ENCODE data around the gene GSTP1. TPM values are rescaled to one million over a fixed set of nuclear protein-coding genes. Genes with fewer than 3 reads are reported as not detected.

GSTP1 gene
- total RNA-seq, 4 donors from 2014 or later, result 469 to 810 (median 596) TPM

DNA sequence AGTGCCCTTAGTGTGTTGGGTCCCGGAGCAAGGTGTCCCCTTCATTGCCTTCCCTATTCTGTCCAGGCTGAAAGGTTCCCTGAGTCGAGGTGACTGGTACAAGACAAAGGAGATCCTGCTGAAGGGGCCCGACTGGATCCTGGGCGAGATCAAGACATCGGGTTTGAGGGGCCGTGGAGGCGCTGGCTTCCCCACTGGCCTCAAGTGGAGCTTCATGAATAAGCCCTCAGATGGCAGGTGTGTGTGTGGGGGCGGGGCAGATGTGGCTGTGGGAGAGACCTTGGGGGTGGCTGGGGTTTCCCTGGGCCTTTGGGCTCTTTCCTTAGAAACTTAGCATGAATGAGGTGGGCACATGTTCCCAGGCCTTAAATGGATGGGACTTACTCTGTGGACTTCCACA lies 24.9 kb downstream of the GSTP1 start:
- no peaks in the 10 kb centered on the region for H3K9me3 ChIP-seq
- peaks cover 31 to 52% (median 49%) of the 10 kb centered on the region in 4 donors for H3K36me3 ChIP-seq
- peaks cover 19 to 36% (median 29%) of the 10 kb centered on the region in 4 donors for H3K4me1 ChIP-seq
- intact Hi-C loops (cut with DNase I), result loop anchor here (5.0 kb wide), 1 partner anchor 36 kb away; no protein-coding TSS in a partner anchor
- no peak overlapping the region for H3K4me3 ChIP-seq
- H3K27me3 ChIP-seq, result peaks cover 0 to 5% (median 0%) of the 10 kb centered on the region in 4 donors
- TF ChIP-seq EP300 (IDR thresholded peaks at IDR 0.05), result no peak
- TF ChIP-seq, protein P1, sequence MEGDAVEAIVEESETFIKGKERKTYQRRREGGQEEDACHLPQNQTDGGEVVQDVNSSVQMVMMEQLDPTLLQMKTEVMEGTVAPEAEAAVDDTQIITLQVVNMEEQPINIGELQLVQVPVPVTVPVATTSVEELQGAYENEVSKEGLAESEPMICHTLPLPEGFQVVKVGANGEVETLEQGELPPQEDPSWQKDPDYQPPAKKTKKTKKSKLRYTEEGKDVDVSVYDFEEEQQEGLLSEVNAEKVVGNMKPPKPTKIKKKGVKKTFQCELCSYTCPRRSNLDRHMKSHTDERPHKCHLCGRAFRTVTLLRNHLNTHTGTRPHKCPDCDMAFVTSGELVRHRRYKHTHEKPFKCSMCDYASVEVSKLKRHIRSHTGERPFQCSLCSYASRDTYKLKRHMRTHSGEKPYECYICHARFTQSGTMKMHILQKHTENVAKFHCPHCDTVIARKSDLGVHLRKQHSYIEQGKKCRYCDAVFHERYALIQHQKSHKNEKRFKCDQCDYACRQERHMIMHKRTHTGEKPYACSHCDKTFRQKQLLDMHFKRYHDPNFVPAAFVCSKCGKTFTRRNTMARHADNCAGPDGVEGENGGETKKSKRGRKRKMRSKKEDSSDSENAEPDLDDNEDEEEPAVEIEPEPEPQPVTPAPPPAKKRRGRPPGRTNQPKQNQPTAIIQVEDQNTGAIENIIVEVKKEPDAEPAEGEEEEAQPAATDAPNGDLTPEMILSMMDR (IDR thresholded peaks at IDR 0.05), result no peak
- TF ChIP-seq POLR2A (IDR thresholded peaks at IDR 0.05; ENCODE audit: low read depth), result no peak
- no peak for TF ChIP-seq POLR2AphosphoS5 (IDR thresholded peaks at IDR 0.05)
- DNase-seq (ENCODE audit: extremely low spot score), result no peak
- 94% methylated on average over 8 of the region's 8 CpGs for WGBS
- no peak overlapping the region for H3K27ac ChIP-seq (replicated peaks in 1 of 4)

DNA sequence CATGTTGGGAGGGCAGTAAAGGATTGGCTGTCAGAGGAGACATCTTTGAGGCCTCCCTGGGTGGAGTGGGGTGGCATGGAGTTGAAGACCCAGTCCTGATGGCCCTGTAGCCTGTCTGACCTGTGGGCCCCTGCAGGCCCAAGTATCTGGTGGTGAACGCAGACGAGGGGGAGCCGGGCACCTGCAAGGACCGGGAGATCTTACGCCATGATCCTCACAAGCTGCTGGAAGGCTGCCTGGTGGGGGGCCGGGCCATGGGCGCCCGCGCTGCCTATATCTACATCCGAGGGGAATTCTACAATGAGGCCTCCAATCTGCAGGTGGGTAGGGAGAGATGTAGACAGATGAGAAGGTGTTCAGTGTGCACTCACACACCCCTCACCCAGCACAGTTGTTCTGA lies 25.7 kb downstream of the GSTP1 start:
- 88% methylated on average over 10 of the region's 10 CpGs for WGBS

DNA sequence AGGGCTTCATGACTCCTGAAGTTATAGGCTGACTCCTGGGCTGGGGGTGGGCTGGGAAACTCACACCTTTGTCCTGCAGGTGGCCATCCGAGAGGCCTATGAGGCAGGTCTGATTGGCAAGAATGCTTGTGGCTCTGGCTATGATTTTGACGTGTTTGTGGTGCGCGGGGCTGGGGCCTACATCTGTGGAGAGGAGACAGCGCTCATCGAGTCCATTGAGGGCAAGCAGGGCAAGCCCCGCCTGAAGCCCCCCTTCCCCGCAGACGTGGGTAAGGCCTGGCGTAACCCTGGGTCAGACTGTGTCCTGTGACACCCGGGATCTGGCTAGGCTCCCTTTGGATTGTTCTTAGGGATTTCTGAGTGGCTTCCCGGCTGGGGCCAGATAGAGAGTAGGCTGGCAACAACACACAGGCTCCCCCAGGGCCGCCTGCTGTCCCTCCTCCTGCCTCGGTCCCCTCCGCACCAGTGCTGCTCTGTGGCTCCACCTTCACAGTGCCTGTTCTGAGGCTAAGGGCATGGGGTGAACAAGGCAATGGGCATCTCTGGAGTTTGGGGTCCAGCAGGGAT lies 26.8 kb downstream of the GSTP1 start:
- Histone ChIP-seq H3K4me3 (no peak overlapping the region), H3K36me3 (peaks cover 31 to 52% (median 49%) of the 10 kb centered on the region in 4 donors), H3K27ac (replicated peaks in 1 of 4) (no peak overlapping the region), H3K4me1 (peaks cover 28 to 47% (median 39%) of the 10 kb centered on the region in 4 donors), H3K27me3 (peaks cover 0 to 15% (median 9%) of the 10 kb centered on the region in 4 donors), H3K9me3 (no peaks in the 10 kb centered on the region)
- intact Hi-C loops (cut with DNase I), result loop anchor here (10.0 kb wide), 1 partner anchor 104 kb away; no protein-coding TSS in a partner anchor
- 84% methylated on average over 12 of the region's 15 CpGs for WGBS
- no peak for TF ChIP-seq POLR2AphosphoS5 (IDR thresholded peaks at IDR 0.05)
- DNase-seq (ENCODE audit: extremely low spot score), result no peak

More for the DNA sequence above, 25.7 kb downstream of the GSTP1 start:
- Histone ChIP-seq H3K9me3 (no peaks in the 10 kb centered on the region), H3K4me1 (peaks cover 26 to 44% (median 37%) of the 10 kb centered on the region in 4 donors), H3K27me3 (peaks cover 0 to 5% (median 4%) of the 10 kb centered on the region in 4 donors), H3K27ac (replicated peaks in 1 of 4) (no peak overlapping the region), H3K4me3 (no peak overlapping the region), H3K36me3 (peaks cover 31 to 52% (median 49%) of the 10 kb centered on the region in 4 donors)
- TF ChIP-seq, protein P1 (IDR thresholded peaks at IDR 0.05), result no peak
- no peak for TF ChIP-seq POLR2A (IDR thresholded peaks at IDR 0.05; ENCODE audit: low read depth)
- no peak for TF ChIP-seq EP300 (IDR thresholded peaks at IDR 0.05)
- TF ChIP-seq POLR2AphosphoS5 (IDR thresholded peaks at IDR 0.05), result no peak
- intact Hi-C loops (cut with DNase I), result loop anchor here (5.0 kb wide), 1 partner anchor 37 kb away; no protein-coding TSS in a partner anchor
- DNase-seq (ENCODE audit: extremely low spot score), result no peak

DNA sequence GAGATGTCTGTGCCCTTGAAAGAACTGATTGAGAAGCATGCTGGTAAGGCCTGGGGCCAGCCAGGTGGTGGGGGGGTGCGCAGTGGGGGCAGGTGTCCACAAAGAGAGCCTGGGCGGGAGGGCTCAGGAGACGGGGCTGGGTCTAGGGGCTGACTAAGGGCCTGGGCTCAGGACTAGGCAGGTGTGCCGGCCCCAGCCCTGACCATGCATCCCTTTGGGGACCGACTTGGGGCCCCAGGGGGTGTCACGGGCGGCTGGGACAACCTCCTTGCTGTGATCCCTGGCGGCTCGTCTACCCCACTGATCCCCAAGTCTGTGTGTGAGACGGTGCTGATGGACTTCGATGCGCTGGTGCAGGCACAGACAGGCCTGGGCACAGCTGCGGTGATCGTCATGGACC lies 27.6 kb downstream of the GSTP1 start:
- TF ChIP-seq EP300 (IDR thresholded peaks at IDR 0.05) (no peak), POLR2A (IDR thresholded peaks at IDR 0.05; ENCODE audit: low read depth) (no peak), POLR2AphosphoS5 (IDR thresholded peaks at IDR 0.05) (no peak)
- TF ChIP-seq, protein P1 (IDR thresholded peaks at IDR 0.05), result no peak
- H3K4me3 ChIP-seq, result no peak overlapping the region
- H3K27me3 ChIP-seq, result peaks cover 0 to 23% (median 13%) of the 10 kb centered on the region in 4 donors
- peaks cover 24 to 46% (median 35%) of the 10 kb centered on the region in 4 donors for H3K4me1 ChIP-seq
- no peaks in the 10 kb centered on the region for H3K9me3 ChIP-seq
- no peak overlapping the region for H3K27ac ChIP-seq (replicated peaks in 1 of 4)
- no peak for DNase-seq (ENCODE audit: extremely low spot score)
- intact Hi-C loops (cut with DNase I), result loop anchor here (10.0 kb wide), 1 partner anchor 104 kb away; no protein-coding TSS in a partner anchor
- H3K36me3 ChIP-seq, result peaks cover 31 to 52% (median 49%) of the 10 kb centered on the region in 4 donors
- WGBS, result 89% methylated on average over 13 of the region's 14 CpGs

DNA sequence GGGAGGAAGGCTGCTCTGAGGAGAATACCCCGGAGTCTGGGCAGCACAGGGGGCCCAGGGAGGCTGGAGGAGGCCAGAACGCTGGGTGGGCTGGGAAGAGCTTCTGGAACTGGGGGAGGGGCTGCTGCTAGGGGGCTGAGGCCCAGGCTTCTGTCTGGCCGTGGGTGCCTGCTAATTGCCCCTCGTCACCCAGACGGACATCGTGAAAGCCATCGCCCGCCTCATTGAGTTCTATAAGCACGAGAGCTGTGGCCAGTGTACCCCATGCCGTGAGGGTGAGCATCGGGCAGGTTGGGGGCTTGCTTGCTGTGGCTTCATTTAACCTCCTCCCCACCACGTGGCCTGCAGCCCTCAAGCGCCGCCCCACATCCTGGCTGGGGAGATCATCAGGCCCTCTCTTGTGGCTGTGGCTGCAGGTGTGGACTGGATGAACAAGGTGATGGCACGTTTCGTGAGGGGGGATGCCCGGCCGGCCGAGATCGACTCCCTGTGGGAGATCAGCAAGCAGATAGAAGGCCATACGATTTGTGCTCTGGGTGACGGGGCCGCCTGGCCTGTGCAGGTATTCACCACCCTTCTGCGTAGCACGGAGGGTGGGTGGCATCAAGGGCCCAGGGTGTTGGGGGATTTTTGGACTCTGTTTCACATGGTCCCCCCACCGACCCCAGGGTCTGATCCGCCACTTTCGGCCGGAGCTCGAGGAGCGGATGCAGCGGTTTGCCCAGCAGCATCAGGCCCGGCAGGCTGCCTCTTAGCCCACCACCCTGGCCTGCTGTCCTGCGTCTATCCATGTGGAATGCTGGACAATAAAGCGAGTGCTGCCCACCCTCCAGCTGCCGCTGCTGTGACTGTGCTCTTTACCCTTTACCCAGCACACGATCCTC lies 28.3 kb downstream of the GSTP1 start:
- TF ChIP-seq, protein P1 (IDR thresholded peaks at IDR 0.05), result no peak
- TF ChIP-seq POLR2A (IDR thresholded peaks at IDR 0.05; ENCODE audit: low read depth), result no peak
- no peak for TF ChIP-seq POLR2AphosphoS5 (IDR thresholded peaks at IDR 0.05)
- TF ChIP-seq EP300 (IDR thresholded peaks at IDR 0.05), result no peak
- 84% methylated on average over 30 of the region's 37 CpGs for WGBS
- intact Hi-C loops (cut with DNase I), result loop anchor here (10.0 kb wide), 1 partner anchor 103 kb away; no protein-coding TSS in a partner anchor
- Histone ChIP-seq H3K9me3 (no peaks in the 10 kb centered on the region), H3K4me1 (peaks cover 23 to 44% (median 32%) of the 10 kb centered on the region in 4 donors), H3K36me3 (peaks cover 31 to 52% (median 49%) of the 10 kb centered on the region in 4 donors), H3K4me3 (no peak overlapping the region), H3K27me3 (peaks cover 0 to 31% (median 12%) of the 10 kb centered on the region in 4 donors), H3K27ac (replicated peaks in 1 of 4) (no peak overlapping the region)
- DNase-seq (ENCODE audit: extremely low spot score), result no peak
